GM10847 (cell line): ENCODE data around the gene MAP3K5.

Source experiments
- POLR2A ChIP-seq: IDR thresholded peaks from 2 replicates; pipeline ENCODE4 v1.6.1; 2011; ENCODE audit not compliant: insufficient read length; ENCODE audit errors: extremely low read depth

MAP3K5 gene

DNA sequence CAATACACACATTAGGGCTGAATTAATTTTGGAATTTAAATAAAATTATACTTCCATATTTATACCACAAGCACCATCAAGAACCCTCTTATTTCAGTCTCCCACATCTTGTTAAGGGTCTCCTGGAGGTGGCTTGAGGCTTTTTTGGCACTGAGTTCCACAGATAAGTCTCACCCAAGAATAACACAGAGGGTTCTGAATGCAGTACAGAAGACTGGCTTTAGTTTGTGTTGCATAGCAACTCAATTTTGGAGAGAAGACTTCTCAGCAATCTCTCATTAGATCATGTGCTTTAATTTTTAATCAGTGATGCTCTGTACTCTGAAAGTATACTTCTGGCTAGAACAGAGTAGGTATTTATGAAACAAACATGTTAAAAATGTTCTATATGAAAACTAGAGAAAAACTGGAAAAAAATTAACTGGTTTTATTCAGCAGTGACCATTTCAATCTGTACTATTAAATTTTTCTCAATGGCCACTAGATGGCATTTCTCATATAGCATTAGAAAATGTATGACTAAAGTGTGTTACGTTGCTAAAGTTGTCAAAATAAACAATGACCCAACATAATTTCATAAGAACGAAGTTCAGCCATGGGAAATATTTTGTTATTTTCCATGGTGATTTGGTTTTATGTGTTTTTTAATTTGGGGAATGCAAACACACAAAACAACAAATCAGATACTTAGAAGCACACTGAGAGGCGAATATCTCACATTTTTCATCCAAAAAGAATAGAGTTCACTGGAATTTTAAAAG lies 209.4 kb downstream of the MAP3K5 start:
- TF ChIP-seq POLR2A: no peak

DNA sequence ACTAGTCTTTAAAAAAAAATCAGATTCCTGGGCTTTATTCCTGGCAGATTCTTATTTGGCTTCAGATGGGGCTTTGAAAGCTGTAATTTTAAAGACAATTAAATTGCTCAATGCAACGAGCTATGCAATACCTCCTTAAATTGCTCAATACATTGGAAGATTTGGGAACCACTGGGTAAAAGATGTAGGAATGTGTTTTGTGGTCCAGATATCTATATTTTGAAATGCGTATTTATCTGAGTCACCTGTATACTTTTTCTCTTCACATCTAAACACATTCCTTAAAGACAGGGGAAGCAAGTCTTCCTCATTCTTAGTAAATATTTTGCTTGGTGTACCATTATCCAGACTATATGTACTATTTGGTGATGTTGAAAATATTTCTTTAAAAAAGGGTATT lies 212.5 kb downstream of the MAP3K5 start:
- TF ChIP-seq POLR2A: no peak

DNA sequence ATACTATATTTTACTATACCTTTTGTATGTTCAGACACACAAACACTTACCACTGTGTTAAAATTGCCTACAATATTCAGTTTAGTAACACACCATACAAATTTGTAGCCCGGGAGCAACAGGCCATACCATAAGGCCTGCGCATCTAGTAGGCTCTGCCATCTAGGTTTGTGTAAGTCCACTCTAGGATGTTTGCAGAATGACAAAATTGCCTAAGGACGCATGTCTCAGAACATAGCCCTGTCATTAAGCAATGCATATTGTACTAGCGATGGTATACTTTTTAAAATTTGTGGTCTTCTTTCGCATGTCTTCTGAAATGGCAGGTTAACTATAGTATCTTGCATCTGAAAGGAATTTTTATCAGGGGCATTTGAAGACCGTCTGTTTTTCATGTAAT lies 215.5 kb downstream of the MAP3K5 start:
- TF ChIP-seq POLR2A: no peak

DNA sequence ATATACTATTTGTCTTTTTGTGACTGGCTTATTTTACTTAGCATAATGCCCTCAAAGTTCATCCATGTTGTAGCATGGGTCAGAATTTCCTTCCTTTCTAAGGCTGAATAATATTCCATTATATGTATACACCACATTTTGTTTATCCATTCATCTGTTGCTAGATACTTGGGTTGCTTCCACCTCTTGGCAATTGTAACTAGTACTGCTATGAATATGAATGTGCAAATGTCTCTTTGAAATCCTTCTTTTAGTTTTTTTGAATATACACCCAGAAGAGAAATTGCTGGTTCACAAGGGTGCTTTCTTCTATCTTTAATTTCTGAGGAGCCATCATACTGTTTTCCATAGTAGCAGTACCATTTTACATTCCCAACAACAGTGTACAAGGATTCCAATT lies 220.8 kb downstream of the MAP3K5 start:
- TF ChIP-seq POLR2A: no peak

DNA sequence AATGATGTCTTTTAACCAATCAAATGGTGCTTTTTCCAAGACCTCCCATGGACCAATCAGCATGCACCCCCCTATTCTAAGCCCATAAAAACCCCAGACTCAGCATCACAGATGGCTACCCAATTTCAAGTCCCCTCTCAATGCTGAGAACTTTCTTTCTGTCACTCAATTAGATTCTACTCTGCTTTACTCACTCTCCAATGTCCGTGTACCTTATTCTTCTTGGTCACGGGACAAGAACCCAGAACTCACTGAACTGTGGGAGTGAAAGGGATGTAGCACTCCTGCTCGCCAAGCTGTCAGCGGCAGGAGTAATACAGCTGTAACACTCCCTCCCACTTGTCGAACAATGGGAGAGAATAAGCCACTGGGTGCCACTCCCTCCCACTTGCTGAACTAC lies 221.2 kb downstream of the MAP3K5 start:
- TF ChIP-seq POLR2A: no peak

DNA sequence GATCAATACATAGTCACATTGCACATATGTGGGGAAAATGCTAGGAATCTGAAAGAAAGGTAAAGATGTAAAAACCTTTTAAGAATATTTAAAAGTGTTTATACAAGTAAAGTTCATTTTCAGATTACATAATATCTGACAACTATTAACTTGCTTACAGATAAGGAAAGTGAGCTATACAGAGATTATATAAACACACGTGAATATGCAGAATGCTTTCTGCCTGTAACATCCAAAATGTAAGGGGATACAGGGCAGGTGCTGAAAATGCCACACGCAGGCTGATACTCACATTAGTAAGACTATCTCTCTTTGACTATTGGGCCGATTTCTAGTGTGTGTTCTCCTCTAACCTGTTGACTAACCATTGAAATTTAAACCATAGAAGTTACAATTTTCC lies 224.1 kb downstream of the MAP3K5 start:
- no peak for TF ChIP-seq POLR2A

DNA sequence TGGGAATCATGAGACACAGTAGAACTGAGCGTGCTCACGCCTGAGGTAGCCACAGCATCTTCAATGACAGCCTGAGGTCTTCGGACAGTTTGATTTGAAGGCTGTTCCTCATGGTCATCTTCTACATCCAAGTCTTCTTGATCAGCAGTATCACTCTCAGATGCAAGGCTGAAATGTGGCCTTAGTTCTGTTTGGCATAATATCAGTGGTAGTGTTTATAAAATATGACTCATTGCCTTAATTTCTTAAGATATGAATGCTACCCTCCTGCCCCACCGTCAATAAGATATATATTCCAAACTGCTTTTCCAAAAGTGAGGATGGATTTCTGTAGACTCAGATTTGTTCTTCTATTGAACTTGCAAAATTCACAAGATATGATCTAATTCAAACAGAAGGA lies 224.6 kb downstream of the MAP3K5 start:
- TF ChIP-seq POLR2A: no peak

DNA sequence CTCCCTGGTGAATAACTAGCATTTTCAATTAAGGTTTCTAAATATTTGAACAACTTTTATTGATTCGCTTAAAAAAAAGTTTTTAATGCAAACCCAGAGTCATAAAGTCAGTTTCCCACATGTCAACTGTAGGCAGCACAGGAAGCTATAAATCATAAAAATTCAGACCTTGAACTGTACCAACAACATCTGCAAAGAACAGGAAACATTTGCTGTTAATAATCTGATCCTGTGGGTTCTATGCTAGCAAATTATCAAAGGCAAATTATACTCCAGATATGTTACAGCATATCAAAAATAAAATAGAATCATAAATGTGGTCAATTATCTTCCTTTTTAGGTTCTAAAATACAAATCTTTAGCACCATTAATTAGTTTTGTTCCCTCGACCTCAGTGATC lies 225.4 kb downstream of the MAP3K5 start:
- no peak for TF ChIP-seq POLR2A

DNA sequence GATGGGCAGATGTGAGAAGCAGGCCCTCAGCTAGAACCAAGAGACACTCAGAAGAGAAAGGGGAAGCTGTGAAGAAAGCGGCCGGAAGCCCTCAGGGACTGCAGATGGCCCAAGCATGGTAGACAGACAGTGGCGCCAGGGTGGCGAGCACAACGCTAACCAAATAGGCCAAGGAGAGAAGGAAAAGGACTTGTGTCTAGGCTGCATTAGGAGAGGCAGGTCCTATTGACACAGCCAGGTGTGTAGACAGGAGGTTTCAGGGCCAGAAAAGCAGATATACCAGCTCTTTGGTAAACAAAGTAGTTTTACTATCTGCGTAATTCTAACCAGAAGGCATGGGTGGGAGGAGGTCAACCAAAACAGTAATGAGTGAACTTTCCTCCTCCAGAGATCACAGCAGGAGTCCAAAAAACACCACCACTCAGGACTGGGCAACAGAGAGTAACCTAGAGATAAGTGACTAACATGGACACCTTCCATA lies 226.2 kb downstream of the MAP3K5 start:
- TF ChIP-seq POLR2A: no peak

DNA sequence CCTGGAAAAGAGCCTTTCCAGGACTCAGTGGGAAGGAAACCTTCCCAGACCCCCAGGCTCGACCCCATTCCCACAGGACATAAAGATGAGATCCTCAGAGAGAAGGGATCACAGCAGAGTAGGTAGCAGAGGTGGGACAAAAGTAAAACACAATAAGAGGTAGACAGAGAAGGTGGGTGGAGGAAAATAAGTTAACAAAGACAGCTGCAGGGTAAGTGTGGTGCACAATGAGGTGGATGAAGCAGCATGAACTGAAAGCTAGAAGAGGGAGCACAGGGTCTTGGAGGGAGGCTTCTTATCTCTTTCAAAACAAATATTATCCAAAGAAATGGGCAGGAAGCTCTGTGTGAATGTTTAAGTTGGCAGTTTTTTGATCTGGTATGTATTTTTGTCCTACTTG lies 228.1 kb downstream of the MAP3K5 start:
- TF ChIP-seq POLR2A: no peak

DNA sequence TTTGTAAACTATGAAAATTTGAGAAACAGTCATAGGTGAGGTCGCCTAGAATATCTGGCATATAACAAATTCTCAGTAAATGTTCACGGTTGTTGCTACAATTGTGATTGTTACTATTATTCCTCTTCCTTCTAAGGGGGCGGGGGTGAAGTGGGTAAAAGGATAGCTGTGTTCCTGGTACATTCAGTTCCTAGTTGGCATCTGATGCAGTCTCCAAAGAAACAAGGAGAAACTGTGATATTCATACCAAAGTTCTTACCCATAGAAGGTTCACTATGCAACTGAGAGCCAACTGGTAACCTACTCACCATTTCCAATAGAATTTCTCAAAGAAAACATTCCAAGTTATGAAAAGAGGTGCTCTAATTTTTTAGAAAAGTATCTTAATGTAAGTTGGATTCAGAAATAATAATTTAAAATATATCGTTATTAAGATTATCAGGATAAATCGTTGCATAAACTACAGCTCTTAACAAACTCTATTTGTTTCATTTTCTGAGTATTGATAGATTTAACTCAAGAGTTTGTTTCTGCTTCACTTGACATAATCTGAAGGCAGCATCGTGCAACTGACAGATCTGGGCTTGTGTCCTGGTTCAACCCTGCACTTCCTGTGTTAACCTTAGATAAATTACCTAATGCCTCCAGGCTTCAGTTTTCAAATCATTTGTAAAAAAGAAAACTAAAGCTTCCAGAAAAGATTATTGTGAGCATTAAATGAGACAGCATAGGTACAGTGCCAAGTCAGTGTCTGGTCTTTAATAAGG lies 228.7 kb downstream of the MAP3K5 start:
- no peak for TF ChIP-seq POLR2A

DNA sequence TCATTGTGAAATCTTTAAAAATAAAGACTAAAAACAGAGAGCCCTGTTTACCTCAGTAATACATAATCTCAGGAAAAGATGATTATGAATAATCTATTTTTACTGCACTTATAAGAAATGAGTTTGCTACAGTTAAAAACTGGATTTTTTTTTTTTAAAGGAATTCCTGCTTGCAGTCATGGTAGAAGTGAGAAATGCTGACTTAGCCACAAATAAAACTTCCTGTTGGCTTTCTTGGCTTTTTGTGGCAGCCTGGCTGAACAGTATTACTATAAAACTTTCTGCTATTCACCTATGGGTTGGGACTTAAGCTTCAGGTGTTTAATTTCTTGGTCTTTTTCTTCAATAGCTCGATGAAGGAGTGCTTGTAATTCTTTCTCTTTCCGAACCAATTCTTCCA lies 230.1 kb downstream of the MAP3K5 start:
- no peak for TF ChIP-seq POLR2A

DNA sequence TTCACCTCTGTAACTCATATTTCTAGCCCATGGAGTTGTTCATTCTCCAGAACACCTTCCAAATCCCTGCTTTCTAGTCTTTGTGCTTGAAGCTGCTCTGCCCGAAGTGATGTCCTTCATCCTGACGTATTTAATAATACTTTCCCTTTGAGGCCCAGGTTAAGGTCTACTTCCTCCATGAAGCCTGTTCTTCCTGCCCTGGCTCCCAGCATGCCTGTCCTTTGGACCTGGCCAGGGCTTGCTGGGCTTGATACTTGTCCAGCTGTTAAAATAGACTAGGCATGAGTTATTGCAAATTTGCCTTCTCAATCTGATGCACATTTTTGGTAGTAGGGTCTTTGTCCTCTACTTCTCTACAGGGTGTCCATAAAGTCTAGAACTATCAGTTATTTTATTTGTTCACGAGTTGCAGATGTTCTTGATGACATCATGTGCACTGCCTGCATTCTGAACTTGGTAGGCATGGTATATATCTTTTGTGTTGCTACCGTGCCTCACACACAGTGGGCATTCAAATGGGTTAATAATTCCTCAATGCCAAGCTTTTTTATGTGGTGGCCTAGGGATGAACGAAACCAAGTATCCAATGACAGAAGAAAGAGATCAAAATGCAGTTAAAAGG lies 239.0 kb downstream of the MAP3K5 start:
- no peak for TF ChIP-seq POLR2A

DNA sequence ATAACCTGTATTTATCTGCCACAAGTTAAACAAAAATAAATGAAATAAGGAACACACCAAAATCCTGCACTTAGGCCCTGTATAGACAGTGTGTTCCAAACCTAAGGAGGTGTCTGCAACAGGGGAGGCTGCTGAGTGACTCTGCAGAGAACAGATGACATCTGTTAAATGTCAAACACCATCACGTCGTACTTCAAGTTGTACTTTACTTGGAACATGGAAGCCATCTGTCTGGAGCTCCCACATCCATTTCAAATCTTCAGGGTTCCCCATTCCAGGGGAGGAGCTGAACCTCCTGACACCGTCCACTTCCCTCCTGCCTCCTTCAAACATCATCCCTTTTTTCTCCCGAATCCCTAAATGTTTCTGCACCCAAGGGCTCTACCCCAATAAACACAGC lies 240.2 kb downstream of the MAP3K5 start:
- TF ChIP-seq POLR2A: no peak

DNA sequence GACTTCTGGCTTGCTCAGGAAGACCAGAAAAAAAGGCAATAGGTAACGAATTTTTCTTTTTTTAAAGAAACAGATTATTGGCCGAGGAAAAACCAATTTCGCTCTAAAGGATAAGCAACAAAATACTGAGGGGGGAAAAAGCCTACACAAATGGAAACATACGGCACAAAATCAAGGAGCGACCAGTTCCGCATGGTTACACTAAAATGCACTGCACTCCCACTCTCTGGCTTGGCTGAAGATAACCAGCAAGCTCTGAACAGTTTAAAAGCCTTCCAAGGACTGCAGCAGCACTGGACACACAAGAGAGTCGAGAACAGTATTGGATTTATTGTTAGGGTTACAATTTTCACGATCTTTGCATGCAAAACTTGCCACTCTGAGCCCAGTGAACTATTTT lies 241.2 kb downstream of the MAP3K5 start:
- no peak for TF ChIP-seq POLR2A

DNA sequence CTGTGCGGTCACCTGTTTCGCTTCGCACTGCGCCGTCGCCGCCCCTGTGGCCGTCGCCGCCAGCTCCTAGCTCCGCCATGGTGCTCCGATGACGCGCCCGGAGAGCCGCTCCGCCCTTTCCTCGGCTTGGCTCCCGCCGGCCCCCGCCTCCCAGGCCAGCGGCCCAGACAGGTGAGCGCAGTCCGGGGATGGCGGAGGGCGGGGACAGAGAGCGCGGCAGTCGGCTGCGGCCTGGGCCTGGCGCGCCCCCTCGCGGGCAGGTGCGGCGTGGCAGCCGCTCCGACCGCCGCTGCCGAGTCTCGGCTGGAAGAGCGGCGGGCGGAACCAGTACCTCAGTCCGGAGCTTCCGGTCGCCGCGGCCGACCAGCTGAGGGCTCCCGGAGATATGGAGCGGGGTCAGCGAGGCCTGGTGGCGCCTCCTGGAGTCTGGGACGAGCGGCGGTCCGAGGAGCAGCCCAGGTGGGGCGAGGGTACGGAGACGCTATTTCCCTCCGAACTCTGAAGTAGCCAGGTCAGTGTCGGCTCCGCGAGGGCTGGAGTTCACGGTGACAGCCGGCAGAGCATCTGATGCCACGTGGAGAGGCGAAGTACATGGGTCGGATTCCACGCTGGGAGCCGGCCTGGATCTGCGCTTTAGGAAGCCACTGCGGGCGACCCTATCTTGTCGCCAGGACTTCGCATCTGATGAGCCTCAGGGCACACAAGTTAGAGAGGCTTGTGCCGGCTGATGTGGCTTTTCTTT lies 241.8 kb downstream of the MAP3K5 start, which contains the start of gene MAP7:
MAP7 (minus strand) TSS at position 93 of the 742 bp plus-strand sequence; CDS start at position 79, 14 bp downstream.
- no peak for TF ChIP-seq POLR2A

DNA sequence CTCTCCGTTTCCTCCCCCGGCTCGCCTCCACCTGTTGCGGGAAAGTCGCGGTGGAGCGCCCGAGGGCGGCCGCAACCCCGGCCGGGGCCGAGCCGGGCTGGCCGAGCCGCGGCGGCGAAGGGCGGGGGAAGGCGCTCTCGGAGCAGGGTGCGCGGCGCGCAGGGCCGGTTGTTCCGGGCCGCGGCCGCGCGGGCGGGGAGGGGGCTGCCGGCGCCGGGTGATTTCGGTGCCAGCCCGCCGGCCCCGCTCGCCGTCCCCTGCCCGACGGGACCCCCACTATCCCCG lies 242.3 kb downstream of the MAP3K5 start:
- TF ChIP-seq POLR2A: no peak
